HepG2 (cell line): ENCODE measurements around the gene RORC. TPM values are rescaled to one million over a fixed set of nuclear protein-coding genes. Genes with fewer than 3 reads are reported as not detected.
A peak's percentile ranks its signal among the peaks of the same experiment; 100 is the strongest.

Source experiments
- ATAC-seq: fragments of 200-7000 bp; cut with Tn5 transposase; 3 replicates; pipeline ENCODE4 v1.9.1; 2020; ENCODE audit warnings: mild to moderate bottlenecking, moderate library complexity
- BruUV-seq: library from RNA; stranded (reverse); fragments of 400-500 nt; replicated peaks from 2 replicates; lab custom pipeline; 2021; lab: Mats Ljungman, UMichigan
- CTCF ChIA-PET: fragments of 300-600 bp; formaldehyde crosslinking; extraction: SDS; loops from one replicate; lab custom pipeline; 2021; ENCODE audit warnings: low total read pairs, inconsistent platforms, low intra/inter-chr PET ratio; lab: Yijun Ruan, JAX
- POLR2A ChIA-PET: fragments of 350-600 bp; sonication (Branson Sonifier 250); formaldehyde crosslinking; loops from one replicate; lab custom pipeline; 2020; ENCODE audit warnings: antibody characterized with exemption, inconsistent platforms; lab: Yijun Ruan, JAX
- DNase-seq: peaks from one replicate; pipeline ENCODE4 v3.0.0-alpha.2; 2015; ENCODE audit warnings: low spot score
- FAIRE-seq: peaks from 3 replicates; lab custom pipeline; 2011; peaks lifted over from hg19 to GRCh38; lab: Jason Lieb, UNC
- H2AFZ ChIP-seq: one replicate; pipeline ENCODE4 v1.6.1; 2011; ENCODE audit warnings: low read length, inconsistent platforms
- H3K27ac ChIP-seq: fragments of 300-600 bp; 3 replicates; pipeline ENCODE4 v1.8.0; 2011; ENCODE audit warnings: mixed run types, mild to moderate bottlenecking, mixed read lengths, low read length, inconsistent platforms; ENCODE audit not compliant: insufficient read depth; ENCODE audit errors: extremely low read length
- H3K27me3 ChIP-seq, 2 experiments: fragments of 200-600 bp in 1 of 2; 2 replicates in 1 of 2; 3 replicates in 1 of 2; pipeline versions ENCODE4 v1.6.0 to v1.8.0; 2011; ENCODE audit warnings: low read length in 2 of 2, mild to moderate bottlenecking in 2 of 2, moderate library complexity in 2 of 2, inconsistent platforms in 1 of 2; ENCODE audit not compliant: insufficient read depth in 2 of 2, control insufficient read depth in 1 of 2
- H3K36me3 ChIP-seq, 2 experiments: fragments of 200-600 bp in 1 of 2; replicated peaks in 1 of 2; 2 replicates in 1 of 2; 3 replicates in 1 of 2; pipeline versions ENCODE4 v1.5.1 to v1.8.0; 2011; ENCODE audit warnings: low read length in 2 of 2, inconsistent platforms in 1 of 2; ENCODE audit not compliant: insufficient read depth in 2 of 2, control insufficient read depth in 1 of 2
- H3K4me1 ChIP-seq: 2 replicates; pipeline ENCODE4 v1.5.1; 2012; ENCODE audit warnings: low read length, inconsistent platforms; ENCODE audit not compliant: insufficient read depth
- H3K4me2 ChIP-seq: 2 replicates; pipeline ENCODE4 v1.6.0; 2011; ENCODE audit warnings: low read depth, low read length, inconsistent platforms
- H3K4me3 ChIP-seq, 3 experiments: fragments of 200-600 bp in 1 of 3; sonication (generic), shearing (Covaris generic) in 1 of 3; replicated peaks in 1 of 3; 2 replicates each; pipeline ENCODE4 v1.5.1; 2011 to 2016; ENCODE audit warnings: low read length in 3 of 3, inconsistent platforms in 2 of 3, low read depth in 2 of 3, mild to moderate bottlenecking in 2 of 3, control low read depth in 1 of 3, mixed read lengths in 1 of 3; ENCODE audit not compliant: insufficient read depth in 1 of 3
- H3K79me2 ChIP-seq: one replicate; pipeline ENCODE4 v1.6.1; 2011; ENCODE audit warnings: low read length, inconsistent platforms; ENCODE audit not compliant: insufficient read depth
- H3K9ac ChIP-seq: 2 replicates; pipeline ENCODE4 v1.6.0; 2011; ENCODE audit warnings: mild to moderate bottlenecking, low read depth, low read length, inconsistent platforms; ENCODE audit not compliant: insufficient read depth
- H3K9me3 ChIP-seq: 2 replicates; pipeline ENCODE4 v1.5.1; 2012; ENCODE audit warnings: mild to moderate bottlenecking, low read length
- H4K20me1 ChIP-seq: 2 replicates; pipeline ENCODE4 v1.6.0; 2011; ENCODE audit warnings: inconsistent platforms, mild to moderate bottlenecking, low read length, moderate library complexity; ENCODE audit not compliant: insufficient read depth
- DBP ChIP-seq: sonication (generic); formaldehyde crosslinking; IDR thresholded peaks from 2 replicates; pipeline ENCODE4 v1.4.0; 2020; ENCODE audit warnings: missing genetic modification reagents; ENCODE audit errors: not compliant biosample characterization
- FOXO4 ChIP-seq: sonication (generic); formaldehyde crosslinking; conservative IDR thresholded peaks from 2 replicates; pipeline ENCODE4 v1.8.1; 2023; ENCODE audit warnings: missing genetic modification reagents
- MAFF ChIP-seq: IDR thresholded peaks from 2 replicates; pipeline ENCODE4 v1.6.1; 2011; ENCODE audit warnings: low read depth, low read length, improper control_type of control experiment
- MAFK ChIP-seq, 2 experiments: IDR thresholded peaks in 1 of 2; conservative IDR thresholded peaks in 1 of 2; 2 replicates each; pipeline ENCODE4 v1.6.1; 2011; ENCODE audit warnings: improper control_type of control experiment in 2 of 2, low read length in 2 of 2
- SRF ChIP-seq: IDR thresholded peaks from 2 replicates; pipeline ENCODE4 v1.6.1; 2011; ENCODE audit warnings: mild to moderate bottlenecking, low read depth, low read length, moderate library complexity
- in situ Hi-C: cut with HindIII; loops from 2 replicates; pipeline ENCODE4 v1.10.0; 2017; ENCODE audit warnings: low pct_unique_long_range_greater_than_20kb; ENCODE audit not compliant: extremely low pct_ligation_motif_present
- intact Hi-C: fragments of 100-400 bp; cut with micrococcal nuclease; formaldehyde crosslinking; loops from one replicate; pipeline ENCODE4 v1.10.0; 2022; ENCODE audit not compliant: unreplicated experiment
- polyA plus RNA-seq, 8 experiments: library from polyadenylated mRNA; depleted of rRNA in 3 of 8; stranded (reverse) in 7 of 8; unstranded in 1 of 8; fragments of >200 nt; fragmentation: Illumina TruSeq in 4 of 8; extraction: Trizol in 4 of 8; gene quantifications; 2 replicates each; pipeline versions ENCODE4 v1.2.1 to v1.2.3, GENCODE V29; 2011 to 2016; ENCODE audit warnings: low read depth in 4 of 8, missing spikeins in 1 of 8, mixed read lengths in 1 of 8; ENCODE audit not compliant: insufficient read depth in 1 of 8
- total RNA-seq, 5 experiments: library from RNA; depleted of rRNA; stranded (reverse); fragments of >200 nt; fragmentation: Illumina TruSeq; extraction: Trizol; gene quantifications; 2 replicates each; pipeline ENCODE4 v1.2.3, GENCODE V29; 2016; ENCODE audit warnings: low read depth in 1 of 5

RORC gene
- total and polyA plus RNA-seq, 2 of the 13 experiments (the other 11 are each of a cell fraction or from before 2014, with no cell fraction given), result 2.5 to 6.5 TPM

GRCh38 chr1:151862604-151863003 is 31.0 kb upstream of the RORC start:
- FAIRE-seq, result no peak
- ATAC-seq, result no peak
- no peaks in the 10 kb centered on the region for H3K79me2 ChIP-seq
- no peaks in the 10 kb centered on the region for H4K20me1 ChIP-seq
- POLR2A ChIA-PET, result no interaction called here
- H3K4me2 ChIP-seq, result no peak overlapping the region
- DNase-seq, result no peak
- intact Hi-C loops (no loop called here), in situ Hi-C loops (no loop called here)
- H3K27ac ChIP-seq, result no peak overlapping the region
- no TSS peak for BruUV-seq
- H3K27me3 ChIP-seq, result peaks cover 0 to 1% of the 10 kb centered on the region in 2 experiments; a peak in 2 of 5 replicates
- TF ChIP-seq MAFF, result peak; percentile 78
- TF ChIP-seq MAFK (conservative IDR thresholded peaks at IDR 0.05 in 1 of 2, IDR thresholded peaks at IDR 0.05 in 1 of 2; ENCODE audit: low read length in 2 of 2), result peak; percentile 85 to 88
- no peak for TF ChIP-seq SRF
- TF ChIP-seq DBP (CRISPR knock-in tag), result no peak
- no peak for TF ChIP-seq FOXO4 (CRISPR knock-in tag)
- no peak overlapping the region for H3K9ac ChIP-seq
- H2AFZ ChIP-seq, result no peak overlapping the region
- CTCF ChIA-PET, result no interaction called here
- H3K36me3 ChIP-seq, result no peaks in the 10 kb centered on the region
- H3K9me3 ChIP-seq, result no peaks in the 10 kb centered on the region
- H3K4me3 ChIP-seq, result no peak overlapping the region
- no peaks in the 10 kb centered on the region for H3K4me1 ChIP-seq
